ENCODE measurements around the gene PROX2. TPM values are rescaled to one million over a fixed set of nuclear protein-coding genes. Genes with fewer than 3 reads are reported as not detected.
A peak's percentile ranks its signal among the peaks of the same experiment; 100 is the strongest.

PROX2 gene
- total and polyA plus RNA-seq, 9 of the 15 experiments (the other 6 are each of a cell fraction or from before 2014, with no cell fraction given), result not detected

GRCh38 chr14:74882103-74882920 lies 6.4 kb upstream of the PROX2 start:
- H3K9me3 ChIP-seq (replicated peaks; ENCODE audit: control insufficient read depth, insufficient read depth, low read depth, low read length), result no peaks in the 10 kb centered on the region
- peak overlapping the region; percentile 95 for H3K4me3 ChIP-seq
- peak in 2 of 4 experiments; percentile 53 to 61 for DNase-seq (ENCODE audit: extremely low read depth in 1 of 4, low spot score in 3 of 4)
- peak; percentile 37 for FAIRE-seq
- peaks cover 12 to 16% of the 10 kb centered on the region in 2 experiments for H3K4me1 ChIP-seq (replicated peaks in 1 of 2; ENCODE audit: control insufficient read depth in 2 of 2, insufficient read depth in 2 of 2, low read length in 2 of 2)
- TSS peak; percentile 48 for BruUV-seq (replicated peaks)
- in situ Hi-C loops (cut with MboI), result no loop called here
- peaks cover 56% of the 10 kb centered on the region for H3K79me2 ChIP-seq (ENCODE audit: control insufficient read depth, insufficient read depth, low read length)
- peaks cover 42% of the 10 kb centered on the region for H4K20me1 ChIP-seq (replicated peaks; ENCODE audit: control insufficient read depth, insufficient read depth, low read length)
- H2AFZ ChIP-seq (ENCODE audit: low read depth, low read length), result peak overlapping the region; percentile 97
- ATAC-seq, result peak; percentile 80
- intact Hi-C loops (cut with micrococcal nuclease), result no loop called here
- no peaks in the 10 kb centered on the region for H3K27me3 ChIP-seq (ENCODE audit: control insufficient read depth in 2 of 2, insufficient read depth in 2 of 2, low read length in 2 of 2)
- POLR2A ChIA-PET, result interaction anchor here (0.6 to 1.3 kb wide), 7 partner anchors 11 to 206 kb away, joined by 3 to 5 read pairs (median 3); no protein-coding TSS in a partner anchor
- H3K27ac ChIP-seq (ENCODE audit: extremely low read depth, low read depth, low read length), result peak overlapping the region; percentile 86
- H3K36me3 ChIP-seq (ENCODE audit: control insufficient read depth, insufficient read depth, low read length), result peaks cover 33% of the 10 kb centered on the region; the same call in 2 of the 3 replicates
- H3K4me2 ChIP-seq (ENCODE audit: insufficient read depth, low read length), result peak overlapping the region; percentile 95
- under 1% methylated on average over 42 of the region's 49 CpGs for WGBS (ENCODE audit: insufficient coverage, low coverage, missing lambda C conversion rate)
- H3K9ac ChIP-seq (ENCODE audit: insufficient read depth in 1 of 2, low read depth in 2 of 2, low read length in 2 of 2), result peak overlapping the region; percentile 86 to 97
- H3K9me1 ChIP-seq (ENCODE audit: control insufficient read depth, insufficient read depth, low read length), result peaks cover 2% of the 10 kb centered on the region
- CTCF ChIA-PET (ENCODE audit: low intra/inter-chr PET ratio), result no interaction called here
- TF ChIP-seq SREBF1 (IDR thresholded peaks at IDR 0.05; ENCODE audit: borderline replicate concordance, low read depth, low read length) (no peak), ARID4B (CRISPR knock-in tag; IDR thresholded peaks at IDR 0.05) (0 out of 2 replicates have a peak, but pooled peaks have one; percentile 25), RBFOX2 (IDR thresholded peaks at IDR 0.05; ENCODE audit: low read depth, low read length) (peak; percentile 72), RBBP5 (IDR thresholded peaks at IDR 0.05; ENCODE audit: borderline replicate concordance, insufficient read depth, low read length, poor library complexity, severe bottlenecking) (peak; percentile 87), CAMTA2 (CRISPR knock-in tag; conservative IDR thresholded peaks at IDR 0.05) (0 out of 2 replicates have a peak, but pooled peaks have one; percentile 4), GATAD2B (IDR thresholded peaks at IDR 0.05; ENCODE audit: borderline replicate concordance) (0 out of 2 replicates have a peak, but pooled peaks have one; percentile 6), NR1H2 (CRISPR knock-in tag; IDR thresholded peaks at IDR 0.05) (no peak), CTBP1 (IDR thresholded peaks at IDR 0.05; ENCODE audit: borderline replicate concordance) (0 out of 2 replicates have a peak, but pooled peaks have one; percentile 8), POLR2G (IDR thresholded peaks at IDR 0.05; ENCODE audit: low read depth, low read length) (peak; percentile 7; the same call in 1 of the 2 replicates), GABPA (tag; conservative IDR thresholded peaks at IDR 0.05; ENCODE audit: low read depth) (peak; percentile 92), KLF1 (tag; IDR thresholded peaks at IDR 0.05) (no peak), ZBTB11 (CRISPR knock-in tag; IDR thresholded peaks at IDR 0.05) (peak; percentile 6 to 95 (median 72); a peak in 3 of 6 replicates)
